Activated naive CD4-positive, alpha-beta T cell treated with anti-CD3 and anti-CD28 coated beads, Interleukin-2, amount 50 U/mL, for 72 hours (primary cell): ENCODE data around the gene SYPL1. TPM values are rescaled to one million over a fixed set of nuclear protein-coding genes. Genes with fewer than 3 reads are reported as not detected.
"Not testable (repeated sequence)": the region's sequence is repeated elsewhere in the genome, so short reads cannot be mapped to it uniquely, and the experiment has no call there.

Source experiments
- ATAC-seq, 2 donors: fragments of 150-1000 bp; cut with Tn5 transposase; 2 replicates each; pipeline ENCODE4 v1.10.0; 2021; ENCODE audit warnings: mild to moderate bottlenecking in 2 of 2, moderate library complexity in 2 of 2
- DNase-seq, 2 donors: peaks; one replicate each; pipeline ENCODE4 v3.0.0; 2021 to 2022; ENCODE audit warnings: low spot score in 2 of 2
- H3K27ac Mint-ChIP-seq, 2 donors: one replicate each; pipeline ENCODE4 v1.8.0; 2022; ENCODE audit warnings: mild to moderate bottlenecking in 2 of 2, mixed read lengths in 2 of 2
- H3K36me3 Mint-ChIP-seq, 2 donors: one replicate each; pipeline ENCODE4 v1.8.0; 2022; ENCODE audit warnings: mixed read lengths in 2 of 2
- H3K9me3 Mint-ChIP-seq, 2 donors: one replicate each; pipeline ENCODE4 v1.8.0; 2022; ENCODE audit warnings: mixed read lengths in 2 of 2
- total RNA-seq, 2 donors: library from RNA; stranded (reverse); gene quantifications; one replicate each; pipeline ENCODE4 v1.2.3, GENCODE V29; 2022

The SYPL1 gene
- total RNA-seq = 10 to 100 TPM; 22.9 to 30.8 TPM

- peak; percentile 84 to 93 for ATAC-seq
- peaks cover 8 to 10% of the 10 kb centered on the region in 2 donors for H3K36me3 Mint-ChIP-seq
- DNase-seq = peak; percentile 87 to 92
- peak within 1 kb of the TSS; percentile 91 to 95 for H3K27ac Mint-ChIP-seq
- no peaks in the 10 kb centered on the region for H3K9me3 Mint-ChIP-seq
These were observed at the start of gene SYPL1 for GRCh38 chr7:106112118-106112971. SYPL1 (minus strand) TSS chr7:106112312; CDS start chr7:106112208, 104 bp downstream.

- Mint-ChIP-seq H3K36me3 (no peaks in the 10 kb centered on the region), H3K9me3 (no peaks in the 10 kb centered on the region), H3K27ac (no peak overlapping the region)
- ATAC-seq (no peak), DNase-seq (no peak)
These were observed 42.9 kb upstream of the SYPL1 start for GRCh38 chr7:106155027-106155426.

GRCh38 chr7:106153891-106154449 lies 41.9 kb upstream of the SYPL1 start:
- Mint-ChIP-seq H3K9me3 (no peaks in the 10 kb centered on the region), H3K36me3 (no peaks in the 10 kb centered on the region), H3K27ac (no peak overlapping the region)
- DNase-seq (peak; percentile 78), ATAC-seq (peak; percentile 91 to 97)

GRCh38 chr7:106152313-106152665 lies 40.2 kb upstream of the SYPL1 start:
- no peaks in the 10 kb centered on the region for H3K9me3 Mint-ChIP-seq
- no peak overlapping the region for H3K27ac Mint-ChIP-seq
- DNase-seq = no peak
- ATAC-seq = no peak
- no peaks in the 10 kb centered on the region for H3K36me3 Mint-ChIP-seq

GRCh38 chr7:106151459-106152312 lies 39.6 kb upstream of the SYPL1 start:
- ATAC-seq = no peak
- Mint-ChIP-seq H3K9me3 (no peaks in the 10 kb centered on the region), H3K27ac (no peak overlapping the region), H3K36me3 (no peaks in the 10 kb centered on the region)
- no peak for DNase-seq

- no peak for ATAC-seq
- no peak overlapping the region for H3K27ac Mint-ChIP-seq
These were observed 31.7 kb upstream of the SYPL1 start for GRCh38 chr7:106143711-106144337.

GRCh38 chr7:106142136-106142535 lies 30.0 kb upstream of the SYPL1 start:
- DNase-seq (no peak), ATAC-seq (no peak)
- Mint-ChIP-seq H3K36me3 (no peaks in the 10 kb centered on the region), H3K27ac (no peak overlapping the region), H3K9me3 (no peaks in the 10 kb centered on the region)

More at GRCh38 chr7:106143711-106144337, 31.7 kb upstream of the SYPL1 start:
- no peaks in the 10 kb centered on the region for H3K9me3 Mint-ChIP-seq
- DNase-seq = no peak
- H3K36me3 Mint-ChIP-seq = no peaks in the 10 kb centered on the region

GRCh38 chr7:106140406-106141173 lies 28.5 kb upstream of the SYPL1 start:
- no peaks in the 10 kb centered on the region for H3K9me3 Mint-ChIP-seq
- ATAC-seq (no peak), DNase-seq (no peak)
- H3K36me3 Mint-ChIP-seq = no peaks in the 10 kb centered on the region
- H3K27ac Mint-ChIP-seq = no peak overlapping the region

GRCh38 chr7:106139265-106140251 lies 27.4 kb upstream of the SYPL1 start:
- ATAC-seq (no peak), DNase-seq (no peak)
- H3K27ac Mint-ChIP-seq = no peak overlapping the region
- H3K9me3 Mint-ChIP-seq = no peaks in the 10 kb centered on the region
- H3K36me3 Mint-ChIP-seq = no peaks in the 10 kb centered on the region

GRCh38 chr7:106138776-106139175 lies 26.7 kb upstream of the SYPL1 start:
- ATAC-seq (no peak), DNase-seq (no peak)
- Mint-ChIP-seq H3K36me3 (no peaks in the 10 kb centered on the region), H3K27ac (no peak overlapping the region), H3K9me3 (no peaks in the 10 kb centered on the region)

- DNase-seq, ATAC-seq, H3K36me3 Mint-ChIP-seq: not testable (repeated sequence)
These were observed 26.1 kb upstream of the SYPL1 start for GRCh38 chr7:106138181-106138580.

GRCh38 chr7:106134241-106134640 lies 22.1 kb upstream of the SYPL1 start:
- H3K36me3 Mint-ChIP-seq = no peaks in the 10 kb centered on the region
- no peak overlapping the region for H3K27ac Mint-ChIP-seq
- no peaks in the 10 kb centered on the region for H3K9me3 Mint-ChIP-seq
- ATAC-seq (no peak), DNase-seq (no peak)

More at GRCh38 chr7:106138181-106138580, 26.1 kb upstream of the SYPL1 start:
- H3K27ac Mint-ChIP-seq, H3K9me3 Mint-ChIP-seq: not testable (repeated sequence)

- Mint-ChIP-seq H3K9me3 (no peaks in the 10 kb centered on the region), H3K27ac (no peak overlapping the region), H3K36me3 (no peaks in the 10 kb centered on the region)
- DNase-seq = no peak
- no peak for ATAC-seq
These were observed 17.2 kb upstream of the SYPL1 start for GRCh38 chr7:106129291-106129690.

- Mint-ChIP-seq H3K36me3 (no peaks in the 10 kb centered on the region), H3K9me3 (no peaks in the 10 kb centered on the region)
These were observed 16.7 kb upstream of the SYPL1 start for GRCh38 chr7:106128836-106129235.

More at GRCh38 chr7:106128836-106129235, 16.7 kb upstream of the SYPL1 start:
- DNase-seq = no peak
- no peak for ATAC-seq
- no peak overlapping the region for H3K27ac Mint-ChIP-seq
